Stimulated activated CD4-positive, alpha-beta T cell treated with anti-CD3 and anti-CD28 coated beads, Interleukin-12 subunit alpha, Interleukin-12 subunit beta, amount 100 ng/mL, for 24 hours (primary cell): ENCODE measurements around the gene EPS8.
A peak's percentile ranks its signal among the peaks of the same experiment; 100 is the strongest.

Source experiments
- DNase-seq, 2 experiments: peaks; one replicate each; pipeline ENCODE4 v3.0.0-alpha.2; 2020; ENCODE audit warnings: low read depth in 2 of 2

The EPS8 gene

GRCh38 chr12:15789220-15790171 lies at the start of gene EPS8:
TSS of gene EPS8 (minus strand) at chr12:15789388. CDS start at chr12:15682951, 106,437 bp downstream.
- peak; percentile 69 to 80 for DNase-seq

- DNase-seq = no peak
Observed at GRCh38 chr12:15837141-15837790, 48.1 kb upstream of the EPS8 start.

GRCh38 chr12:15834575-15834974 lies 45.4 kb upstream of the EPS8 start:
- no peak for DNase-seq

- DNase-seq = no peak
Observed at GRCh38 chr12:15831315-15831978, 42.3 kb upstream of the EPS8 start.

GRCh38 chr12:15830538-15830937 lies 41.4 kb upstream of the EPS8 start:
- no peak for DNase-seq

- no peak for DNase-seq
Observed at GRCh38 chr12:15829949-15830348, 40.8 kb upstream of the EPS8 start.

GRCh38 chr12:15829255-15829654 lies 40.1 kb upstream of the EPS8 start:
- DNase-seq = no peak

- no peak for DNase-seq
Observed at GRCh38 chr12:15827136-15827535, 37.9 kb upstream of the EPS8 start.

GRCh38 chr12:15824516-15824915 lies 35.3 kb upstream of the EPS8 start:
- no peak for DNase-seq

- DNase-seq = no peak
Observed at GRCh38 chr12:15823360-15824128, 34.4 kb upstream of the EPS8 start.

- DNase-seq = no peak
Observed at GRCh38 chr12:15819644-15820437, 30.7 kb upstream of the EPS8 start.

- DNase-seq = no peak
Observed at GRCh38 chr12:15818418-15818817, 29.2 kb upstream of the EPS8 start.

GRCh38 chr12:15815730-15816129 lies 26.5 kb upstream of the EPS8 start:
- DNase-seq = no peak

GRCh38 chr12:15811214-15812127 lies 22.3 kb upstream of the EPS8 start:
- DNase-seq = no peak

GRCh38 chr12:15808652-15809051 lies 19.5 kb upstream of the EPS8 start:
- DNase-seq = no peak

- no peak for DNase-seq
Observed at GRCh38 chr12:15808250-15808649, 19.1 kb upstream of the EPS8 start.

- no peak for DNase-seq
Observed at GRCh38 chr12:15806826-15807225, 17.6 kb upstream of the EPS8 start.

- no peak for DNase-seq
Observed at GRCh38 chr12:15801770-15802744, 12.9 kb upstream of the EPS8 start.

- DNase-seq = no peak
Observed at GRCh38 chr12:15800278-15800677, 11.1 kb upstream of the EPS8 start.
